Natural killer cell (primary cell): Measurements from ENCODE around the gene UBA3. TPM values are rescaled to one million over a fixed set of nuclear protein-coding genes. Genes with fewer than 3 reads are reported as not detected.

Source experiments
- ATAC-seq, 3 donors: fragments of 150-1000 bp in 2 of 3; fragments of 200-7000 bp in 1 of 3; cut with Tn5 transposase; 1 replicate in 1 of 3; 2 replicates in 2 of 3; pipeline ENCODE4 v1.10.0; 2021; ENCODE audit warnings: mild to moderate bottlenecking in 2 of 3, moderate library complexity in 2 of 3
- DNase-seq, 2 donors: peaks; one replicate each; pipeline versions ENCODE4 v3.0.0 to v3.0.0-alpha.2; 2013 to 2021; ENCODE audit warnings: mixed read lengths in 1 of 2
- H3K27ac ChIP-seq: one replicate; pipeline ENCODE4 v1.5.1; 2013; ENCODE audit warnings: mild to moderate bottlenecking, low read length
- H3K27me3 ChIP-seq: one replicate; pipeline ENCODE4 v1.6.1; 2013; ENCODE audit warnings: low read length; ENCODE audit not compliant: control insufficient read depth, insufficient read depth
- H3K36me3 ChIP-seq: one replicate; pipeline ENCODE4 v1.6.1; 2013; ENCODE audit warnings: low read length; ENCODE audit not compliant: control insufficient read depth, insufficient read depth
- H3K4me1 ChIP-seq: one replicate; pipeline ENCODE4 v1.6.1; 2013; ENCODE audit warnings: low read length; ENCODE audit not compliant: control insufficient read depth, insufficient read depth
- H3K4me3 ChIP-seq: one replicate; pipeline ENCODE4 v1.5.1; 2013; ENCODE audit warnings: low read length
- H3K9me3 ChIP-seq: one replicate; pipeline ENCODE4 v1.6.1; 2013; ENCODE audit warnings: low read length; ENCODE audit not compliant: control insufficient read depth, insufficient read depth
- H3K27ac Mint-ChIP-seq, 2 donors: one replicate each; pipeline ENCODE4 v1.8.0; 2022; ENCODE audit warnings: mild to moderate bottlenecking in 2 of 2, mixed read lengths in 2 of 2, moderate library complexity in 1 of 2
- H3K27me3 Mint-ChIP-seq, 2 donors: one replicate each; pipeline ENCODE4 v1.8.0; 2022; ENCODE audit warnings: low read depth in 2 of 2, mixed read lengths in 2 of 2
- H3K36me3 Mint-ChIP-seq: one replicate; pipeline ENCODE4 v1.8.0; 2022; ENCODE audit warnings: mixed read lengths
- H3K4me1 Mint-ChIP-seq, 2 donors: one replicate each; pipeline ENCODE4 v1.8.0; 2022; ENCODE audit warnings: mixed read lengths in 2 of 2
- H3K4me3 Mint-ChIP-seq: one replicate; pipeline ENCODE4 v1.8.0; 2022; ENCODE audit warnings: mild to moderate bottlenecking, moderate library complexity, mixed read lengths
- H3K9me3 Mint-ChIP-seq, 2 donors: one replicate each; pipeline ENCODE4 v1.8.0; 2022; ENCODE audit warnings: mixed read lengths in 2 of 2
- CTCF ChIP-seq: fragments of 200-600 bp; IDR thresholded peaks from one replicate; pipeline ENCODE4 v1.8.0; 2022; ENCODE audit warnings: antibody characterized with exemption
- WGBS: methylation state at CpG from one replicate; pipeline ENCODE4 v1.1.7; 2013; ENCODE audit warnings: missing lambda C conversion rate; ENCODE audit not compliant: insufficient coverage; 5-methylcytosine and 5-hydroxymethylcytosine counted together
- intact Hi-C: fragments of 100-400 bp; cut with micrococcal nuclease; formaldehyde crosslinking; loops from one replicate; pipeline ENCODE4 v1.14.2; 2022
- total RNA-seq, 4 donors: library from RNA; stranded (reverse); fragments of 120-200 nt in 1 of 4; gene quantifications; one replicate each; pipeline versions ENCODE4 v1.2.3 to v1.2.4, GENCODE V29; 2013 to 2022

The UBA3 gene
- total RNA-seq, 3 donors from 2014 or later (not counting 1 experiment from before 2014, with no cell fraction given) = 72.0 to 87.7 (median 72.8) TPM

GRCh38 chr3:69116897-69117296 is 36.7 kb upstream of the UBA3 start:
- Mint-ChIP-seq H3K4me1 (peaks cover 0 to 5% of the 10 kb centered on the region in 2 donors), H3K9me3 (no peaks in the 10 kb centered on the region), H3K27ac (no peak overlapping the region), H3K27me3 (no peaks in the 10 kb centered on the region), H3K36me3 (no peaks in the 10 kb centered on the region), H3K4me3 (no peak overlapping the region)
- no peaks in the 10 kb centered on the region for H3K27me3 ChIP-seq
- DNase-seq (no peak), ATAC-seq (no peak)
- no peak overlapping the region for H3K27ac ChIP-seq
- intact Hi-C loops = no loop called here
- no peaks in the 10 kb centered on the region for H3K4me1 ChIP-seq
- H3K9me3 ChIP-seq = no peaks in the 10 kb centered on the region
- H3K4me3 ChIP-seq = no peak overlapping the region
- H3K36me3 ChIP-seq = no peaks in the 10 kb centered on the region
- WGBS = 93% methylated on average over 2 of the region's 3 CpGs
- TF ChIP-seq CTCF = no peak

GRCh38 chr3:69116162-69116561 is 36.0 kb upstream of the UBA3 start:
- no peak overlapping the region for H3K4me3 ChIP-seq
- H3K9me3 ChIP-seq = no peaks in the 10 kb centered on the region
- no peak overlapping the region for H3K27ac Mint-ChIP-seq
- no peaks in the 10 kb centered on the region for H3K36me3 Mint-ChIP-seq
- TF ChIP-seq CTCF = no peak
- WGBS = 88% methylated on average over 3 of the region's 4 CpGs
- no peaks in the 10 kb centered on the region for H3K27me3 Mint-ChIP-seq
- H3K27me3 ChIP-seq = no peaks in the 10 kb centered on the region
- peaks cover 0 to 4% of the 10 kb centered on the region in 2 donors for H3K4me1 Mint-ChIP-seq
- H3K27ac ChIP-seq = no peak overlapping the region
- intact Hi-C loops = no loop called here
- no peaks in the 10 kb centered on the region for H3K4me1 ChIP-seq
- no peak for ATAC-seq
- no peaks in the 10 kb centered on the region for H3K36me3 ChIP-seq
- H3K4me3 Mint-ChIP-seq = no peak overlapping the region
- no peak for DNase-seq
- no peaks in the 10 kb centered on the region for H3K9me3 Mint-ChIP-seq

GRCh38 chr3:69115731-69116130 is 35.6 kb upstream of the UBA3 start:
- H3K4me1 Mint-ChIP-seq = no peaks in the 10 kb centered on the region
- TF ChIP-seq CTCF = no peak
- intact Hi-C loops = no loop called here
- Histone ChIP-seq H3K4me1 (no peaks in the 10 kb centered on the region), H3K9me3 (no peaks in the 10 kb centered on the region), H3K27ac (no peak overlapping the region), H3K27me3 (no peaks in the 10 kb centered on the region), H3K4me3 (no peak overlapping the region), H3K36me3 (no peaks in the 10 kb centered on the region)
- no peak overlapping the region for H3K27ac Mint-ChIP-seq
- no peaks in the 10 kb centered on the region for H3K27me3 Mint-ChIP-seq
- ATAC-seq (no peak), DNase-seq (no peak)
- H3K36me3 Mint-ChIP-seq = no peaks in the 10 kb centered on the region
- H3K9me3 Mint-ChIP-seq = no peaks in the 10 kb centered on the region
- no peak overlapping the region for H3K4me3 Mint-ChIP-seq
- WGBS = 100% methylated on average over 1 of the region's 2 CpGs

GRCh38 chr3:69113536-69113935 is 33.4 kb upstream of the UBA3 start:
- H3K4me3 Mint-ChIP-seq = no peak overlapping the region
- WGBS = 93% methylated on average over 2 of the region's 3 CpGs
- H3K36me3 ChIP-seq = no peaks in the 10 kb centered on the region
- H3K27me3 Mint-ChIP-seq = no peaks in the 10 kb centered on the region
- H3K36me3 Mint-ChIP-seq = no peaks in the 10 kb centered on the region
- no peaks in the 10 kb centered on the region for H3K27me3 ChIP-seq
- no peaks in the 10 kb centered on the region for H3K9me3 Mint-ChIP-seq
- H3K4me1 Mint-ChIP-seq = no peaks in the 10 kb centered on the region
- intact Hi-C loops = no loop called here
- H3K4me1 ChIP-seq = no peaks in the 10 kb centered on the region
- DNase-seq = no peak
- no peak for ATAC-seq
- no peak overlapping the region for H3K27ac ChIP-seq
- H3K9me3 ChIP-seq = no peaks in the 10 kb centered on the region
- H3K4me3 ChIP-seq = no peak overlapping the region
- no peak overlapping the region for H3K27ac Mint-ChIP-seq
- no peak for TF ChIP-seq CTCF
